Activated B cell treated with CpG ODN at 0.5 μM for 24 hours (primary cell): ENCODE data around the gene TAF1C. TPM values are rescaled to one million over a fixed set of nuclear protein-coding genes. Genes with fewer than 3 reads are reported as not detected.

Experiments used
- ATAC-seq: fragments of 200-7000 bp; cut with Tn5 transposase; one replicate; pipeline ENCODE4 v1.10.0; 2021; ENCODE audit warnings: low read depth, mild to moderate bottlenecking, moderate library complexity
- CTCF ChIA-PET: fragments of 350-600 bp; sonication (Branson Sonifier 250); formaldehyde crosslinking; loops from one replicate; lab custom pipeline; 2021; ENCODE audit warnings: antibody characterized with exemption; lab: Charles Lee
- POLR2A ChIA-PET: fragments of 350-600 bp; sonication (Branson Sonifier 250); formaldehyde crosslinking; loops from one replicate; lab custom pipeline; 2021; ENCODE audit warnings: antibody characterized with exemption; lab: Charles Lee
- DNase-seq: peaks from one replicate; pipeline ENCODE4 v3.0.0; 2022
- H3K27ac Mint-ChIP-seq: one replicate; pipeline ENCODE4 v1.8.0; 2020; ENCODE audit warnings: mixed read lengths
- H3K27me3 Mint-ChIP-seq: one replicate; pipeline ENCODE4 v1.8.0; 2021; ENCODE audit warnings: mixed read lengths
- H3K36me3 Mint-ChIP-seq: one replicate; pipeline ENCODE4 v1.8.0; 2021; ENCODE audit warnings: low read depth, mixed read lengths
- H3K4me1 Mint-ChIP-seq: one replicate; pipeline ENCODE4 v1.8.0; 2021; ENCODE audit warnings: mixed read lengths
- H3K4me3 Mint-ChIP-seq: one replicate; pipeline ENCODE4 v1.8.0; 2020; ENCODE audit warnings: mild to moderate bottlenecking, mixed read lengths
- H3K9me3 Mint-ChIP-seq: one replicate; pipeline ENCODE4 v1.8.0; 2020; ENCODE audit warnings: mixed read lengths
- intact Hi-C: fragments of 100-400 bp; cut with micrococcal nuclease; formaldehyde crosslinking; loops from one replicate; pipeline ENCODE4 v1.15.1; 2024
- total RNA-seq: library from RNA; stranded (reverse); gene quantifications from 2 replicates; pipeline ENCODE4 v1.2.3, GENCODE V29; 2022
- TF ChIP-seq, protein P1 (sequence below): fragments of 200-600 bp; IDR thresholded peaks from one replicate; pipeline ENCODE4 v1.8.0; 2022; ENCODE audit warnings: antibody characterized with exemption, mild to moderate bottlenecking

The TAF1C gene
- total RNA-seq, 1 donor from 2014 or later = 85.1 TPM

- no peak overlapping the region for H3K27ac Mint-ChIP-seq
- H3K4me3 Mint-ChIP-seq = no peak overlapping the region
- DNase-seq (no peak), ATAC-seq (no peak)
- peaks cover 14% of the 10 kb centered on the region for H3K36me3 Mint-ChIP-seq
- TF ChIP-seq, protein P1, sequence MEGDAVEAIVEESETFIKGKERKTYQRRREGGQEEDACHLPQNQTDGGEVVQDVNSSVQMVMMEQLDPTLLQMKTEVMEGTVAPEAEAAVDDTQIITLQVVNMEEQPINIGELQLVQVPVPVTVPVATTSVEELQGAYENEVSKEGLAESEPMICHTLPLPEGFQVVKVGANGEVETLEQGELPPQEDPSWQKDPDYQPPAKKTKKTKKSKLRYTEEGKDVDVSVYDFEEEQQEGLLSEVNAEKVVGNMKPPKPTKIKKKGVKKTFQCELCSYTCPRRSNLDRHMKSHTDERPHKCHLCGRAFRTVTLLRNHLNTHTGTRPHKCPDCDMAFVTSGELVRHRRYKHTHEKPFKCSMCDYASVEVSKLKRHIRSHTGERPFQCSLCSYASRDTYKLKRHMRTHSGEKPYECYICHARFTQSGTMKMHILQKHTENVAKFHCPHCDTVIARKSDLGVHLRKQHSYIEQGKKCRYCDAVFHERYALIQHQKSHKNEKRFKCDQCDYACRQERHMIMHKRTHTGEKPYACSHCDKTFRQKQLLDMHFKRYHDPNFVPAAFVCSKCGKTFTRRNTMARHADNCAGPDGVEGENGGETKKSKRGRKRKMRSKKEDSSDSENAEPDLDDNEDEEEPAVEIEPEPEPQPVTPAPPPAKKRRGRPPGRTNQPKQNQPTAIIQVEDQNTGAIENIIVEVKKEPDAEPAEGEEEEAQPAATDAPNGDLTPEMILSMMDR = no peak
- CTCF ChIA-PET = interaction anchor here (0.6 to 2.8 kb wide), 4 partner anchors 58 to 216 kb away, joined by 3 to 11 read pairs (median 6); partner anchors contain the start of gene MBTPS1
- POLR2A ChIA-PET = no interaction called here
- peaks cover 9% of the 10 kb centered on the region for H3K27me3 Mint-ChIP-seq
- H3K9me3 Mint-ChIP-seq = no peaks in the 10 kb centered on the region
- intact Hi-C loops = no loop called here
- H3K4me1 Mint-ChIP-seq = peaks cover 5% of the 10 kb centered on the region
These were observed 12.5 kb downstream of the TAF1C start for GRCh38 chr16:84174396-84174795.

DNA sequence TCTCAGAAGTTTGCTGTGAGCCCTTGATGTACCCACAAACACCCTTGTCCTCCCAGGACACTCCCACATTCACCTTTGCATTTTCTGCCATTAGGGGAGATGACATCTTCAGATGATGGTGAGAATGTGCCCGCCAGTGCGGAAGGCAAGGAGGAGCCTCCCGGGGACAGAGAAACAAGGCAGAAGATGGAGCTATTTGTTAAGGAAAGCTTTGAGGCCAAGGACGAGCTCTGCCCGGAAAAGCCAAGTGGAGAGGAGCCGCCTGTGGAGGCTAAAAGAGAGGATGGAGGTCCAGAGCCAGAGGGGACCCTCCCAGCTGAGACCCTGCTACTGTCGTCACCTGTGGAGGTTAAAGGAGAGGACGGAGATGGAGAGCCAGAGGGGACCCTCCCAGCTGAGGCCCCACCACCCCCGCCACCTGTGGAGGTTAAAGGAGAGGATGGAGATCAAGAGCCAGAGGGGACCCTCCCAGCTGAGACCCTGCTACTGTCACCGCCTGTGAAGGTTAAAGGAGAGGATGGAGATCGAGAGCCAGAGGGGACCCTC lies 17.0 kb downstream of the TAF1C start:
- H3K27me3 Mint-ChIP-seq = peaks cover 21% of the 10 kb centered on the region
- DNase-seq (no peak), ATAC-seq (no peak)
- no peak overlapping the region for H3K4me3 Mint-ChIP-seq
- CTCF ChIA-PET = no interaction called here
- no peaks in the 10 kb centered on the region for H3K4me1 Mint-ChIP-seq
- POLR2A ChIA-PET = no interaction called here
- no peak overlapping the region for H3K27ac Mint-ChIP-seq
- TF ChIP-seq, protein P1 = no peak
- intact Hi-C loops = no loop called here
- no peaks in the 10 kb centered on the region for H3K36me3 Mint-ChIP-seq
- H3K9me3 Mint-ChIP-seq = no peaks in the 10 kb centered on the region

DNA sequence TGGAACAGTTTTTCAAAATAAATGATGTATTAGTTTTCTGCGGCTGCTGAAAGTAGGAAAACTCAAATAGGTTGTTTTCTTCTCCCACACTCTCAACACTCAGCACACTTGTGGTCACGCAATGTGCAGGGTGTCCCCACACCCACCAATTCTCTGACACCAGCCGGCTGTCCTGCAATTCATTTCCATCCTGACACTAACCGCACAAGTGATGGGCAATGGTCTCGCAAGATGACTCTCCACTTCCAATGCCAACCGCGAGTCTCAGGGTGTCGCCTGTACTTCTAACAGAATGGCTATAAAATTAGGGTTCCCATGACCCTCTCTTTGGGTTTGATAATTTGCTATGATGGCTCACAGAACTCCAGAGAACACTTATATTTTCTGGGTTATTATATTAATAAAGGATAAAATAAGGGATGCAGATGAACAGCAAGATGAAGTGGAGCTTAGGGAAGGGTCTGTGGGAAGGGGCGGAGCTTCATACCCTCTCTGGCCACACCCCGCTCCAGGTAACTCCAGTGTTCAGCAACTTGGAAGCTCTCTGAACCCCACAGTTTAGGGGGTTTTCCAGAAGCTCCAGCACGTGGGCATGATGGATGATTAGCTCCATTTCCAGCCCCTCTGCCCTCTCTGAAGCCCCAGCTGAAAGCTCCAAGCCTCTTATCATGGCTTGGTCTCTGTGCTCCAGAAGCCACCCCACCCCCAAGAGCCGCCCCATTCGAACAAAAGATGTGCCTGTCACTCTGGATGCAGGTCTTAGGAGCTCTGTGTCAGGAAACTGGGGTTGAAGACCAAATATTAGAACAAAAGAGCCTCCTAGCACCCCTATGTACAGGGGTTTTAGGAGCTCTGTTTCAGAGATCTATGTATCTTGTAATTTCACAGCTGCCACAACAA lies 19.8 kb downstream of the TAF1C start:
- TF ChIP-seq, protein P1 = no peak
- ChIA-PET CTCF (interaction anchor here (0.9 kb wide), 1 partner anchor 20 kb away, joined by 3 read pairs; no protein-coding TSS in a partner anchor), POLR2A (no interaction called here)

GRCh38 chr16:84165746-84166145 lies 21.1 kb downstream of the TAF1C start:
- Mint-ChIP-seq H3K27ac (no peak overlapping the region), H3K4me3 (no peak overlapping the region), H3K27me3 (peaks cover 27% of the 10 kb centered on the region), H3K36me3 (no peaks in the 10 kb centered on the region), H3K9me3 (no peaks in the 10 kb centered on the region), H3K4me1 (no peaks in the 10 kb centered on the region)
- CTCF ChIA-PET = no interaction called here
- POLR2A ChIA-PET = no interaction called here
- TF ChIP-seq, protein P1 = no peak
- intact Hi-C loops = no loop called here
- DNase-seq (no peak), ATAC-seq (no peak)

More for the DNA sequence above, 19.8 kb downstream of the TAF1C start:
- Mint-ChIP-seq H3K4me3 (no peak overlapping the region), H3K4me1 (no peaks in the 10 kb centered on the region), H3K9me3 (no peaks in the 10 kb centered on the region), H3K27ac (no peak overlapping the region), H3K36me3 (no peaks in the 10 kb centered on the region), H3K27me3 (peaks cover 25% of the 10 kb centered on the region)
- ATAC-seq (no peak), DNase-seq (no peak)
- intact Hi-C loops = no loop called here

GRCh38 chr16:84161801-84162200 lies 25.1 kb downstream of the TAF1C start:
- no peaks in the 10 kb centered on the region for H3K4me1 Mint-ChIP-seq
- peaks cover 20% of the 10 kb centered on the region for H3K27me3 Mint-ChIP-seq
- H3K36me3 Mint-ChIP-seq = no peaks in the 10 kb centered on the region
- H3K27ac Mint-ChIP-seq = no peak overlapping the region
- H3K9me3 Mint-ChIP-seq = no peaks in the 10 kb centered on the region
- H3K4me3 Mint-ChIP-seq = no peak overlapping the region
- TF ChIP-seq, protein P1 = no peak
- ChIA-PET POLR2A (no interaction called here), CTCF (no interaction called here)
- DNase-seq (no peak), ATAC-seq (no peak)
- intact Hi-C loops = no loop called here
